Pancreas (tissue), 10 donors: ENCODE measurements around the gene APOA1. TPM values are rescaled to one million over a fixed set of nuclear protein-coding genes. Genes with fewer than 3 reads are reported as not detected.

Source experiments
- ATAC-seq, 4 donors: fragments of 200-7000 bp; cut with Tn5 transposase; one replicate each; pipeline versions ENCODE4 v1.8.0 to v1.9.1; 2020; ENCODE audit warnings: mild to moderate bottlenecking in 4 of 4, moderate library complexity in 4 of 4
- DNase-seq, 6 donors: peaks; one replicate each; pipeline ENCODE4 v3.0.0-alpha.2; 2020
- FAIRE-seq: peaks from 2 replicates; lab custom pipeline; 2012; peaks lifted over from hg19 to GRCh38; lab: Jason Lieb, UNC
- H3K27ac ChIP-seq, 4 donors: fragments of 200-600 bp; sonication (generic); 1 replicate in 3 of 4; 2 replicates in 1 of 4; pipeline versions ENCODE4 v1.5.0 to v1.8.0; 2020
- H3K27me3 ChIP-seq, 4 donors: fragments of 200-600 bp; one replicate each; pipeline ENCODE4 v1.8.0; 2021
- H3K36me3 ChIP-seq, 3 donors: fragments of 200-600 bp; sonication (generic) in 1 of 3; one replicate each; pipeline versions ENCODE4 v1.5.0 to v1.8.0; 2020 to 2021
- H3K4me1 ChIP-seq, 3 donors: fragments of 200-600 bp; one replicate each; pipeline ENCODE4 v1.8.0; 2021
- H3K4me3 ChIP-seq, 4 donors: fragments of 200-600 bp; sonication (generic) in 2 of 4; one replicate each; pipeline versions ENCODE4 v1.5.0 to v1.8.0; 2020 to 2021
- H3K9me3 ChIP-seq, 4 donors: fragments of 200-600 bp; one replicate each; pipeline ENCODE4 v1.8.0; 2021
- CTCF ChIP-seq, 4 donors: fragments of 200-600 bp; sonication (generic) in 3 of 4; IDR thresholded peaks; one replicate each; pipeline versions ENCODE4 v1.5.0 to v1.8.0; 2021; ENCODE audit warnings: antibody characterized with exemption in 4 of 4
- WGBS, 2 donors: extraction: QIAGEN DNeasy Blood & Tissue Kit; methylation state at CpG; one replicate each; pipeline ENCODE4 v1.1.7; 2013; 5-methylcytosine and 5-hydroxymethylcytosine counted together
- intact Hi-C, 3 donors: fragments of 100-400 bp; cut with DNase I; formaldehyde crosslinking; loops; one replicate each; pipeline versions ENCODE4 v1.11.1 to v1.14.2; 2022
- polyA plus RNA-seq, 2 donors: library from polyadenylated mRNA; stranded (reverse); fragments of 200-250 nt; gene quantifications; one replicate each; pipeline ENCODE4 v1.2.3, GENCODE V29; 2013
- total RNA-seq, 6 donors: library from RNA; stranded (reverse); fragmentation: NEBNext Ultra II Directional in 4 of 6; extraction: Animal tissue kit (Norgen Biotek cat#: 25700) in 4 of 6; gene quantifications; one replicate each; pipeline versions ENCODE4 v1.2.1 to v1.2.4, GENCODE V29; 2021 to 2023
- donor health status: healthy with polysubstance abuse.
- donor health status: DM: no; HTN: no; CAD: no; lungs with moderate emphysema.
- donor health status: DM: no; HTN: no; CAD: no.
- donor health status: control.
- donor health status: control.
- donor health status: Bipolar disorder and iron deficiency.
- donor health status: DM: yes; HTN: yes; CAD: no.
- donor health status: DM: no; HTN: no; CAD: no.
- donor health status: DM: no; HTN: no; CAD: no.
- donor health status: DM: yes; HTN: yes; CAD: no.

Gene APOA1
- total and polyA plus RNA-seq, 8 donors = 0.16 to 5.2 (median 1.0) TPM; not detected in 3

GRCh38 chr11:116862185-116862584 is 24.8 kb upstream of the APOA1 start:
- WGBS, 2 donors = 90 to 91% methylated on average over 3 of the region's 3 CpGs

DNA sequence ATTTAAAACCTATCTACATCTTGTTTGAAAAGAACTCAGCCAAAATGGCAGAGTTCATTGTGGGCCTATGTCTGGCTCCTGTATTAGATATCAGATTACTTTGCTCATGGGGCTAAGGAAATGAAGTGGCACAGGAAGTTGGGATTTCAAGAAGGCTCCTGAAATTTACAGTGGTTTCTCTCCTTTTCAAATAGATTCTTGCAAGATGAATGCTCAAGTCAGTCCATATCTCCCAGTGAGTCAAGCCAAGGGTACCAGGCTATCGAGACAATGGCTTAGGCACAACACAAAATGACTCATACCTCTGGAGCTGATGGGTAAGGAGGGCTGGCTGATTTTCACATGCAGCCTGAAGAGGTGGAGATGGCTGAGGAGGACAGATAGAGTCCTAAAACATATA is 24.1 kb upstream of the APOA1 start:
- no peak overlapping the region for H3K4me3 ChIP-seq
- no peaks in the 10 kb centered on the region for H3K27me3 ChIP-seq
- DNase-seq (no peak), ATAC-seq (no peak), FAIRE-seq (no peak)
- H3K9me3 ChIP-seq = no peaks in the 10 kb centered on the region
- H3K27ac ChIP-seq = no peak overlapping the region
- peaks cover 0 to 51% (median 18%) of the 10 kb centered on the region in 3 donors for H3K36me3 ChIP-seq
- no peak for TF ChIP-seq CTCF (IDR thresholded peaks at IDR 0.05)
- 95 to 96% methylated on average over 1 of the region's 1 CpG for WGBS, 2 donors
- intact Hi-C loops = loop anchor here in 1 of 3 donors (10.0 kb wide), 1 partner anchor 363 kb away; no protein-coding TSS in a partner anchor
- H3K4me1 ChIP-seq = no peaks in the 10 kb centered on the region

More at GRCh38 chr11:116862185-116862584, 24.8 kb upstream of the APOA1 start:
- intact Hi-C loops = loop anchor here in 1 of 3 donors (10.0 kb wide), 1 partner anchor 363 kb away; no protein-coding TSS in a partner anchor
- Histone ChIP-seq H3K27me3 (no peaks in the 10 kb centered on the region), H3K9me3 (no peaks in the 10 kb centered on the region), H3K36me3 (peaks cover 0 to 51% (median 24%) of the 10 kb centered on the region in 3 donors), H3K4me1 (no peaks in the 10 kb centered on the region), H3K4me3 (no peak overlapping the region), H3K27ac (no peak overlapping the region)
- DNase-seq (no peak), ATAC-seq (no peak), FAIRE-seq (no peak)
- TF ChIP-seq CTCF (IDR thresholded peaks at IDR 0.05) = no peak

DNA sequence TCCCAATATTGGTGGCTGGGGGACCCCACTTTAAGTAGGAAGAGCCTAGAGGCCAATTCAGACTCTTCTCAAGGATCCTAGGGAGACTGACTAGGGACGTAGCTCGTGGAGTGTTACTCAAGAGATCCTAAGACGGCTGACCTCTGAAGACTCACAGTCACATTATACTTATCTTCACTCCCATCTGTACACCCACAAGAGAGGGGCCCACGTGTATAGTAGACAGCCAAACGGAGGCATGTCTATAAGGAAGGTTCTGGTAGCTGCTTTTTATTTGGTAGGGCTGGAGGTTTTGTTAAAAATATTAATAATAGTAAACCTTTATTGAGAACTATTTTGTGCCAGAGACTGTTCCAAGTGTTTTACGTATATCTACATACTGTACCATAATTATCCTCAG is 22.9 kb upstream of the APOA1 start:
- peaks cover 0 to 53% (median 17%) of the 10 kb centered on the region in 3 donors for H3K36me3 ChIP-seq
- DNase-seq = no peak
- intact Hi-C loops = loop anchor here in 1 of 3 donors (10.0 kb wide), 1 partner anchor 364 kb away; no protein-coding TSS in a partner anchor
- ATAC-seq = no peak
- FAIRE-seq = no peak
- H3K4me3 ChIP-seq = no peak overlapping the region
- TF ChIP-seq CTCF (IDR thresholded peaks at IDR 0.05) = no peak
- no peaks in the 10 kb centered on the region for H3K4me1 ChIP-seq
- no peaks in the 10 kb centered on the region for H3K9me3 ChIP-seq
- H3K27me3 ChIP-seq = no peaks in the 10 kb centered on the region
- no peak overlapping the region for H3K27ac ChIP-seq
- 90 to 96% methylated on average over 6 of the region's 6 CpGs for WGBS, 2 donors

DNA sequence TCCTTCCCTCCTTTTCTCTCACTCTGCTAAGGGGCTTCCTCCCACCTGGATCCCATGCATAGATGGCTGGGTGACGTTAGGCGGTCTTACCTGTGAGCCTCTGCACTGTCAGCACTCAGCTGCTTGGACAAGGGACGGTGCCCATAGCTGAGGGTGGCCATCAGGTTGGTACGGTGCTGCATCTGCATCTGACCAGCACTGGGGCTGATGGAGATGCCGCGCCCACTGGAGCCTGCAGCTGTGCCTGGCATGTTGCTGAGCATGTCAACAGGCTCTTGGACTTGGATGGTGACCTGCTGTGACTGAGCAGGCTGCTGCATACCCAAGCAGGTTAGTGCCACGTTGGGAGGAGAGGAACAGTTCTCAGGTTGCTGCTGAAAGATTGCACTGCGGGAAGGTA is 21.8 kb upstream of the APOA1 start:
- H3K4me1 ChIP-seq = no peaks in the 10 kb centered on the region
- ATAC-seq (no peak), FAIRE-seq (no peak), DNase-seq (no peak)
- H3K4me3 ChIP-seq = no peak overlapping the region
- no peaks in the 10 kb centered on the region for H3K27me3 ChIP-seq
- no peak for TF ChIP-seq CTCF (IDR thresholded peaks at IDR 0.05)
- H3K9me3 ChIP-seq = no peaks in the 10 kb centered on the region
- intact Hi-C loops = no loop called here
- H3K36me3 ChIP-seq = peaks cover 0 to 53% (median 17%) of the 10 kb centered on the region in 3 donors
- H3K27ac ChIP-seq = no peak overlapping the region
- WGBS, 2 donors = 93 to 95% methylated on average over 8 of the region's 8 CpGs

- 77 to 81% methylated on average over 7 of the region's 7 CpGs for WGBS, 2 donors
- DNase-seq (no peak), FAIRE-seq (no peak), ATAC-seq (no peak)
- intact Hi-C loops = no loop called here
- no peaks in the 10 kb centered on the region for H3K27me3 ChIP-seq
- no peak overlapping the region for H3K27ac ChIP-seq
- H3K36me3 ChIP-seq = peaks cover 0 to 49% (median 17%) of the 10 kb centered on the region in 3 donors
- H3K9me3 ChIP-seq = no peaks in the 10 kb centered on the region
- no peak overlapping the region for H3K4me3 ChIP-seq
- TF ChIP-seq CTCF (IDR thresholded peaks at IDR 0.05) = no peak
- peaks cover 0 to 1% (median 0%) of the 10 kb centered on the region in 3 donors for H3K4me1 ChIP-seq
Measured at GRCh38 chr11:116857936-116858335, 20.5 kb upstream of the APOA1 start.
